Neural cell (in vitro differentiated cells): ENCODE results near the gene FCHSD2.

ENCODE experiments used
- CTCF ChIP-seq: fragments of 450-650 bp; IDR thresholded peaks from 2 replicates; pipeline ENCODE4 v1.5.1; 2014; ENCODE audit warnings: antibody characterized with exemption, mild to moderate bottlenecking, moderate library complexity; ENCODE audit not compliant: poor library complexity, severe bottlenecking
- EP300 ChIP-seq: fragments of 450-650 bp; conservative IDR thresholded peaks from 2 replicates; pipeline ENCODE4 v1.6.1; 2014; ENCODE audit warnings: antibody characterized with exemption, mild to moderate bottlenecking, moderate library complexity; ENCODE audit not compliant: poor library complexity, severe bottlenecking
- EZH2 ChIP-seq: fragments of 200-600, 300-800 bp; shearing (Covaris generic), sonication (generic); IDR thresholded peaks from 2 replicates; pipeline ENCODE4 v1.6.1; 2014; ENCODE audit warnings: antibody characterized with exemption, low read length, borderline replicate concordance, mild to moderate bottlenecking; ENCODE audit not compliant: insufficient read depth, poor library complexity, severe bottlenecking
- MXI1 ChIP-seq: fragments of 450-650 bp; conservative IDR thresholded peaks from 2 replicates; pipeline ENCODE4 v1.6.1; 2014; ENCODE audit warnings: antibody characterized with exemption, mild to moderate bottlenecking; ENCODE audit not compliant: poor library complexity, severe bottlenecking
- POLR2AphosphoS5 ChIP-seq: IDR thresholded peaks from 2 replicates; pipeline ENCODE4 v1.6.1; 2012
- RAD21 ChIP-seq: fragments of 450-650 bp; conservative IDR thresholded peaks from 2 replicates; pipeline ENCODE4 v1.6.1; 2014; ENCODE audit warnings: antibody characterized with exemption, mild to moderate bottlenecking, moderate library complexity
- TAF1 ChIP-seq: IDR thresholded peaks from 2 replicates; pipeline ENCODE4 v1.6.1; 2012; ENCODE audit warnings: low read depth
- TF ChIP-seq, protein P1 (sequence below): IDR thresholded peaks from 2 replicates; pipeline ENCODE4 v1.6.1; 2012; ENCODE audit warnings: borderline replicate concordance

- TF ChIP-seq RAD21, result no peak
- no peak for TF ChIP-seq CTCF
- TF ChIP-seq EZH2, result no peak
- TF ChIP-seq, protein P1, sequence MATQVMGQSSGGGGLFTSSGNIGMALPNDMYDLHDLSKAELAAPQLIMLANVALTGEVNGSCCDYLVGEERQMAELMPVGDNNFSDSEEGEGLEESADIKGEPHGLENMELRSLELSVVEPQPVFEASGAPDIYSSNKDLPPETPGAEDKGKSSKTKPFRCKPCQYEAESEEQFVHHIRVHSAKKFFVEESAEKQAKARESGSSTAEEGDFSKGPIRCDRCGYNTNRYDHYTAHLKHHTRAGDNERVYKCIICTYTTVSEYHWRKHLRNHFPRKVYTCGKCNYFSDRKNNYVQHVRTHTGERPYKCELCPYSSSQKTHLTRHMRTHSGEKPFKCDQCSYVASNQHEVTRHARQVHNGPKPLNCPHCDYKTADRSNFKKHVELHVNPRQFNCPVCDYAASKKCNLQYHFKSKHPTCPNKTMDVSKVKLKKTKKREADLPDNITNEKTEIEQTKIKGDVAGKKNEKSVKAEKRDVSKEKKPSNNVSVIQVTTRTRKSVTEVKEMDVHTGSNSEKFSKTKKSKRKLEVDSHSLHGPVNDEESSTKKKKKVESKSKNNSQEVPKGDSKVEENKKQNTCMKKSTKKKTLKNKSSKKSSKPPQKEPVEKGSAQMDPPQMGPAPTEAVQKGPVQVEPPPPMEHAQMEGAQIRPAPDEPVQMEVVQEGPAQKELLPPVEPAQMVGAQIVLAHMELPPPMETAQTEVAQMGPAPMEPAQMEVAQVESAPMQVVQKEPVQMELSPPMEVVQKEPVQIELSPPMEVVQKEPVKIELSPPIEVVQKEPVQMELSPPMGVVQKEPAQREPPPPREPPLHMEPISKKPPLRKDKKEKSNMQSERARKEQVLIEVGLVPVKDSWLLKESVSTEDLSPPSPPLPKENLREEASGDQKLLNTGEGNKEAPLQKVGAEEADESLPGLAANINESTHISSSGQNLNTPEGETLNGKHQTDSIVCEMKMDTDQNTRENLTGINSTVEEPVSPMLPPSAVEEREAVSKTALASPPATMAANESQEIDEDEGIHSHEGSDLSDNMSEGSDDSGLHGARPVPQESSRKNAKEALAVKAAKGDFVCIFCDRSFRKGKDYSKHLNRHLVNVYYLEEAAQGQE, result no peak
- TF ChIP-seq POLR2AphosphoS5, result no peak
- no peak for TF ChIP-seq EP300
- no peak for TF ChIP-seq MXI1
- TF ChIP-seq TAF1, result no peak
Measured at GRCh38 chr11:73172992-73173656, 31.0 kb upstream of the FCHSD2 start.
